Gastroesophageal sphincter (tissue), 4 donors: Measurements from ENCODE around the gene ROR1. TPM values are rescaled to one million over a fixed set of nuclear protein-coding genes. Genes with fewer than 3 reads are reported as not detected.
A peak's percentile ranks its signal among the peaks of the same experiment; 100 is the strongest.

Source experiments
- ATAC-seq: fragments of 150-250 bp; one replicate; pipeline ENCODE4 v1.9.1; 2016; ENCODE audit warnings: mild to moderate bottlenecking, moderate library complexity
- H3K27ac ChIP-seq, 4 donors: fragments of 200-600 bp; sonication (generic) in 3 of 4; 1 replicate in 3 of 4; 2 replicates in 1 of 4; pipeline ENCODE4 v1.5.1; 2016 to 2019
- H3K27me3 ChIP-seq: fragments of 200-600 bp; sonication (generic); one replicate; pipeline ENCODE4 v1.5.1; 2019
- H3K36me3 ChIP-seq, 2 donors: fragments of 200-600 bp; sonication (generic); one replicate each; pipeline ENCODE4 v1.5.1; 2019; ENCODE audit warnings: control low read depth in 1 of 2
- H3K4me1 ChIP-seq, 3 donors: fragments of 200-600 bp; sonication (generic); 1 replicate in 2 of 3; 2 replicates in 1 of 3; pipeline ENCODE4 v1.5.1; 2016 to 2019; ENCODE audit warnings: control low read depth in 2 of 3
- H3K4me3 ChIP-seq, 2 donors: fragments of 200-600 bp; sonication (generic); one replicate each; pipeline ENCODE4 v1.5.1; 2019; ENCODE audit warnings: mild to moderate bottlenecking in 1 of 2, moderate library complexity in 1 of 2
- H3K9me3 ChIP-seq, 3 donors: fragments of 200-600 bp; sonication (generic); one replicate each; pipeline ENCODE4 v1.5.1; 2017 to 2019; ENCODE audit warnings: control low read depth in 2 of 3
- EP300 ChIP-seq: sonication (generic); formaldehyde crosslinking; IDR thresholded peaks from one replicate; pipeline ENCODE4 v1.6.1; 2017; ENCODE audit warnings: antibody characterized with exemption, mild to moderate bottlenecking
- POLR2A ChIP-seq, 2 donors: fragments of 450-650 bp; IDR thresholded peaks; one replicate each; pipeline ENCODE4 v1.6.1; 2017; ENCODE audit warnings: antibody characterized with exemption in 2 of 2, mild to moderate bottlenecking in 2 of 2, moderate library complexity in 1 of 2
- POLR2AphosphoS5 ChIP-seq: sonication (generic); formaldehyde crosslinking; IDR thresholded peaks from one replicate; pipeline ENCODE4 v1.6.1; 2017; ENCODE audit warnings: antibody characterized with exemption
- WGBS, 2 donors: methylation state at CpG; one replicate each; pipeline ENCODE4 v1.1.5; 2018; ENCODE audit warnings: low coverage in 1 of 2; 5-methylcytosine and 5-hydroxymethylcytosine counted together
- total RNA-seq, 4 donors: library from RNA; depleted of rRNA; stranded (reverse); fragments of >200 nt; gene quantifications; one replicate each; pipeline ENCODE4 v1.1.0, GENCODE V29; 2016
- TF ChIP-seq, protein P1 (sequence below), 4 experiments: fragments of 200-600 bp in 2 of 4; fragments of 450-650 bp in 2 of 4; sonication (generic) in 1 of 4; IDR thresholded peaks; one replicate each; pipeline ENCODE4 v1.5.1; 2017 to 2019; ENCODE audit warnings: antibody characterized with exemption in 4 of 4, mild to moderate bottlenecking in 2 of 4, moderate library complexity in 2 of 4

Gene ROR1
- total RNA-seq, 4 donors from 2014 or later = 5.0 to 38.0 (median 8.3) TPM

DNA sequence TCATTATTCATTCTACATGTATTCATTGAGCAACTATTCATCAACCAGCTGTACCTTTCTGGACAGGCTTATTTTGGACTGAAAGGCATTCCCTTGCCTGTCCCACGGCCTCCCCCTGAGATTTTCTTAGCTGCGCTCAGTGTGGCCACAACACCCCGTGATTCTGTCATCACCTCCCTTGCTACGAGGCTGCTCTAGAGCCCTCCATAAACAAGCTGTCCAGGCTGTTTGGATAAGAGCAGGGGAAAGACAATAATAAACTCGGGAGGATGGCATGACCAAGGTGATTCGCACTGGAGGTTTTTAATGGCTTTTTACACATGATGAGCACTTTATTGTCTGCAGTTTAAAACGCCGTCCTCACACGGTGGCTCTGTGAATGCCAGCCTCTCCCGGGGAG, 139.7 kb downstream of the ROR1 start:
- no peak overlapping the region for H3K4me3 ChIP-seq
- H3K27me3 ChIP-seq = no peaks in the 10 kb centered on the region
- WGBS, 2 donors = 44 to 71% methylated on average over 3 to 7 of the region's 10 CpGs
- H3K27ac ChIP-seq = no peak overlapping the region
- no peaks in the 10 kb centered on the region for H3K36me3 ChIP-seq
- H3K9me3 ChIP-seq = no peaks in the 10 kb centered on the region
- no peak for TF ChIP-seq EP300
- TF ChIP-seq, protein P1, sequence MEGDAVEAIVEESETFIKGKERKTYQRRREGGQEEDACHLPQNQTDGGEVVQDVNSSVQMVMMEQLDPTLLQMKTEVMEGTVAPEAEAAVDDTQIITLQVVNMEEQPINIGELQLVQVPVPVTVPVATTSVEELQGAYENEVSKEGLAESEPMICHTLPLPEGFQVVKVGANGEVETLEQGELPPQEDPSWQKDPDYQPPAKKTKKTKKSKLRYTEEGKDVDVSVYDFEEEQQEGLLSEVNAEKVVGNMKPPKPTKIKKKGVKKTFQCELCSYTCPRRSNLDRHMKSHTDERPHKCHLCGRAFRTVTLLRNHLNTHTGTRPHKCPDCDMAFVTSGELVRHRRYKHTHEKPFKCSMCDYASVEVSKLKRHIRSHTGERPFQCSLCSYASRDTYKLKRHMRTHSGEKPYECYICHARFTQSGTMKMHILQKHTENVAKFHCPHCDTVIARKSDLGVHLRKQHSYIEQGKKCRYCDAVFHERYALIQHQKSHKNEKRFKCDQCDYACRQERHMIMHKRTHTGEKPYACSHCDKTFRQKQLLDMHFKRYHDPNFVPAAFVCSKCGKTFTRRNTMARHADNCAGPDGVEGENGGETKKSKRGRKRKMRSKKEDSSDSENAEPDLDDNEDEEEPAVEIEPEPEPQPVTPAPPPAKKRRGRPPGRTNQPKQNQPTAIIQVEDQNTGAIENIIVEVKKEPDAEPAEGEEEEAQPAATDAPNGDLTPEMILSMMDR (IDR thresholded peaks at IDR 0.05) = no peak
- no peak for TF ChIP-seq POLR2A (IDR thresholded peaks at IDR 0.05)
- no peak for TF ChIP-seq POLR2AphosphoS5
- ATAC-seq = no peak
- peaks cover 0 to 21% (median 0%) of the 10 kb centered on the region in 3 donors for H3K4me1 ChIP-seq

DNA sequence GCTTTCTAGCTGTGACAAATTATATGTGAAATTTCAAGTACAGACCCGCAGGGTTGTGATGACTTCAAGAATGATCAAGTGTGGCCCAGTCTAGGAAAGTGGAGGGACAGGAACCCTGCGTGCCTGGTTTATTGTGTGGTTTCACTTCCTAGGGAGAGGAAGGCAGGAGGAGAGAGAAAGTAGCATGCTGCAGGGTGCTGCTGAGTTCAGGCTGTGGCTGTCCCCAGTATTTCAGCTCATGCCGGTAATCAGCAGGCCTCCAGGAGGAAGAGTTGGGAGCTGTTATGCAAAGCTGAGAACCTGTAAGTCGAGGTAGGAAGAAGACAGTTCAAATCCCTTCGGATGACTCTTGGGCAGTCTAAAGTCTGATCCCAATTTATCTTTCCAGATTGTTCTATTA, 140.4 kb downstream of the ROR1 start:
- H3K36me3 ChIP-seq = no peaks in the 10 kb centered on the region
- H3K9me3 ChIP-seq = no peaks in the 10 kb centered on the region
- H3K27me3 ChIP-seq = no peaks in the 10 kb centered on the region
- ATAC-seq = no peak
- WGBS, 2 donors = 83 to 85% methylated on average over 1 to 4 of the region's 5 CpGs
- H3K4me3 ChIP-seq = no peak overlapping the region
- H3K27ac ChIP-seq = no peak overlapping the region
- H3K4me1 ChIP-seq = peaks cover 0 to 20% (median 0%) of the 10 kb centered on the region in 3 donors
- TF ChIP-seq POLR2A (IDR thresholded peaks at IDR 0.05) (no peak), POLR2AphosphoS5 (no peak), EP300 (no peak)
- TF ChIP-seq, protein P1 (IDR thresholded peaks at IDR 0.05) = no peak

DNA sequence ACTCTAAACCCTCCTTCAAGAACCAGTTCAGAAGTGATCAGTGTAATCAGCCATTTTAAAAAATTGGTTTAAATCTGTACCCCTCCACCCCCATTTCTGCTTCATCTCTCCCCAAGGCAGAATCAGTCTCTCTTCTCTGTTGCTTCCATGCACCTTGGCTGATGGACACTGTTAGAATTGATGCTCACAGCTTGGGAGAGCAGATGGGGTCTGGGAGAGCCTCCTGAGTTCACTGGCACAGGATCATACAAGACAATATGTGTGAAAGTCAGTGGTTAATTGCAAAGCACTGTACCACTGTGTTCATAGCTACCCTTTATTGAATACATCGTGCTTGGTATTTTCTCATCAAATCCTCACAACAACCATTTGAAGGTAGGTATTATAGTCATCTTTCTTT, 140.9 kb downstream of the ROR1 start:
- no peak for ATAC-seq
- WGBS, 2 donors = 100% methylated on average over 1 of the region's 1 CpG
- Histone ChIP-seq H3K4me1 (peaks cover 0 to 17% (median 0%) of the 10 kb centered on the region in 3 donors), H3K27ac (no peak overlapping the region), H3K9me3 (no peaks in the 10 kb centered on the region), H3K4me3 (no peak overlapping the region), H3K27me3 (no peaks in the 10 kb centered on the region), H3K36me3 (no peaks in the 10 kb centered on the region)
- no peak for TF ChIP-seq POLR2AphosphoS5
- no peak for TF ChIP-seq POLR2A (IDR thresholded peaks at IDR 0.05)
- TF ChIP-seq, protein P1 (IDR thresholded peaks at IDR 0.05) = no peak

DNA sequence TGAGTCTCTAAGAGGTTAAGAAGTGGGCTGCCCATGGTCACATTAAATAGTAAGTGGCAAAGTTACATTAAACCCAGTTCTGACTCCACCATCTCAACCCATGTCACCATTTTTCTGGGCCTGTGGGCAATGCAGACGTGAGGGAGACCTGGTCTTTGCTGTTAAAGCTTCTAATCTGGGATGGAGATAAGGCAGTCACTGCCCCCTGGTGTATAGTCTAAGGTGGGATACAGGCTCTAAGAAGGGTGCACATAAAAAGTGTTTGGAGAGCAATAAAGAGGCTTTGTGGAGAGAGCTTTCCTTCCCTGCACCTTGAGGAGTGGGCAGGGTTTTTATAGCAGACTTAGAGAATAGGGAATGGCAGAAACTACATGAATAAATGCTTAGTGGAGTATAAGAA, 141.3 kb downstream of the ROR1 start:
- Histone ChIP-seq H3K4me3 (no peak overlapping the region), H3K27ac (no peak overlapping the region), H3K27me3 (no peaks in the 10 kb centered on the region), H3K36me3 (no peaks in the 10 kb centered on the region), H3K4me1 (peaks cover 0 to 17% (median 0%) of the 10 kb centered on the region in 3 donors), H3K9me3 (no peaks in the 10 kb centered on the region)
- WGBS, 2 donors = 70 to 100% methylated on average over 1 of the region's 1 CpG
- TF ChIP-seq POLR2A (IDR thresholded peaks at IDR 0.05) = no peak
- TF ChIP-seq, protein P1 (IDR thresholded peaks at IDR 0.05) = peak in 2 of 4 experiments; percentile 22 to 32
- ATAC-seq = no peak

DNA sequence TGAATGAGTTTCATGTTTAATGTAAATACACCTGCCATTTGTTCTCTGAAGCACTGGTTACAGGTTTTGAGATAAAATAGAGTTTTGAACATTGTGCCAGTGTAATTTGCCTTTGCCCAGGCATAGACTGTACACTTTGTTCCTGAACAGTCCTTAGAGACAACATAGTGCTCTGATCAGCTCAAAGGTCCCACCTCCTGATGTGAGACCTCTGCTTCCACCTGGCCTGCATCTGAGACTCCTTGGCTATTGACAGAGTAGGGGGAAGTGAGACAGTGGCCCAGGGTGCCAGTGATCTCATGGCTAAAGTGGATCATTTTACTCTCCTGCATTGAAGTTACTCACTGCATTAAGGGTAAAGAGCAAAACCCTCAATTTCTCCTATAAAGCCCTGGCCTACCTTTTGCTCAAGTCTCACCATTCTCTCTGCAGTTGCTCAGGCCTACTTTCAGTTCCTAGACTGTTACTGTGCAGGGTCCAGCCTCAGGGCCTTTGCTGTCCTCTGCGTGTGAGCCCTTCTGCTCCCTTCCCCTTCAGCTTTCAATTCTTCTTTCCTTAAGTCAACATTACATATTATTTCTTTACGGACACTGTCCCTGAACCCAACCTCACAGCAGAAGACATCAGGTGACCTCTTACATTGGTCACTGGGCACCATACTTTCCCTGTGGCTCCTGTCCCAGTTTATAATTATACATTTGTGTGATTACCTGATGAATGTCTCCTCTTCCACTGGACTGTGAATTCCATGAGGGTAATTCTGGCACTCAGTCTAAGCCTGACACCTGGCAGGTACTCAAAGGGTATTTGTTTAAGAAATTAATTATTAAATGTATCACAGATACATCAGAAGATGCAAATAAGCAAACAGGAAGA, 142.9 kb downstream of the ROR1 start:
- Histone ChIP-seq H3K27me3 (no peaks in the 10 kb centered on the region), H3K4me1 (peaks cover 0 to 17% (median 0%) of the 10 kb centered on the region in 3 donors), H3K27ac (no peak overlapping the region), H3K36me3 (no peaks in the 10 kb centered on the region), H3K9me3 (no peaks in the 10 kb centered on the region), H3K4me3 (no peak overlapping the region)
- WGBS, 2 donors = 90 to 94% methylated on average over 2 of the region's 2 CpGs
- TF ChIP-seq, protein P1 (IDR thresholded peaks at IDR 0.05) = no peak
- TF ChIP-seq POLR2AphosphoS5 (no peak), POLR2A (IDR thresholded peaks at IDR 0.05) (no peak), EP300 (no peak)
- no peak for ATAC-seq
